HepG2 (cell line): ENCODE data around the gene NCMAP. TPM values are rescaled to one million over a fixed set of nuclear protein-coding genes. Genes with fewer than 3 reads are reported as not detected.

Source experiments
- BCL6 ChIP-seq: IDR thresholded peaks from 2 replicates; pipeline ENCODE4 v1.6.1; 2016; ENCODE audit warnings: missing genetic modification reagents, missing compliant biosample characterization
- BRD4 ChIP-seq: sonication (generic); formaldehyde crosslinking; IDR thresholded peaks from 2 replicates; pipeline ENCODE4 v1.4.0; 2020; ENCODE audit warnings: missing genetic modification reagents
- CENPX ChIP-seq: sonication (generic); formaldehyde crosslinking; IDR thresholded peaks from 2 replicates; pipeline ENCODE4 v1.9.0; 2021; ENCODE audit warnings: mild to moderate bottlenecking, missing genetic modification reagents, moderate library complexity
- DNMT3B ChIP-seq: conservative IDR thresholded peaks from 2 replicates; pipeline ENCODE4 v1.6.1; 2016; ENCODE audit warnings: missing biosample characterization, control low read depth
- GATAD2A ChIP-seq: IDR thresholded peaks from 2 replicates; pipeline ENCODE4 v1.6.1; 2016
- GPN1 ChIP-seq: sonication (generic); formaldehyde crosslinking; IDR thresholded peaks from 2 replicates; pipeline ENCODE4 v1.5.1; 2020; ENCODE audit warnings: missing genetic modification reagents, borderline replicate concordance
- HMG20A ChIP-seq: IDR thresholded peaks from 2 replicates; pipeline ENCODE4 v1.6.1; 2016; ENCODE audit warnings: borderline replicate concordance
- KLF15 ChIP-seq: sonication (generic); formaldehyde crosslinking; IDR thresholded peaks from 2 replicates; pipeline ENCODE4 v1.8.1; 2023; ENCODE audit warnings: borderline replicate concordance, mild to moderate bottlenecking, inconsistent platforms, missing genetic modification reagents, mixed read lengths
- MBNL3 ChIP-seq: fragments of 250-450 bp; sonication (Bioruptor Pico); conservative IDR thresholded peaks from 2 replicates; pipeline ENCODE4 v1.8.0; 2022; ENCODE audit warnings: mild to moderate bottlenecking, inconsistent platforms
- MIER3 ChIP-seq: IDR thresholded peaks from 2 replicates; pipeline ENCODE4 v1.6.1; 2016; ENCODE audit warnings: missing compliant biosample characterization, borderline replicate concordance
- MXD4 ChIP-seq: IDR thresholded peaks from 2 replicates; pipeline ENCODE4 v1.6.1; 2016; ENCODE audit warnings: mild to moderate bottlenecking, missing biosample characterization, missing genetic modification reagents
- NCOA2 ChIP-seq: sonication (generic); formaldehyde crosslinking; IDR thresholded peaks from 2 replicates; pipeline ENCODE4 v1.8.0; 2022; ENCODE audit warnings: inconsistent platforms
- PPARG ChIP-seq: conservative IDR thresholded peaks from 2 replicates; pipeline ENCODE4 v1.6.1; 2016; ENCODE audit warnings: missing biosample characterization, missing genetic modification reagents
- SIX4 ChIP-seq: sonication (generic); formaldehyde crosslinking; IDR thresholded peaks from 2 replicates; pipeline ENCODE4 v1.4.0; 2020; ENCODE audit warnings: missing genetic modification reagents
- TCF12 ChIP-seq, 2 experiments: fragments of 450-650 bp in 1 of 2; sonication (generic) in 1 of 2; formaldehyde crosslinking in 1 of 2; IDR thresholded peaks; 2 replicates each; pipeline versions ENCODE4 v1.6.1 to v1.8.0; 2017 to 2022; ENCODE audit warnings: antibody characterized with exemption in 1 of 2, mild to moderate bottlenecking in 1 of 2, missing genetic modification reagents in 1 of 2, moderate library complexity in 1 of 2
- ZC3H4 ChIP-seq: sonication (generic); formaldehyde crosslinking; IDR thresholded peaks from 2 replicates; pipeline ENCODE4 v1.4.0; 2020; ENCODE audit warnings: missing genetic modification reagents, borderline replicate concordance
- ZNF136 ChIP-seq: sonication (generic); formaldehyde crosslinking; IDR thresholded peaks from 2 replicates; pipeline ENCODE4 v1.8.1; 2022; ENCODE audit warnings: low read depth, mild to moderate bottlenecking, moderate library complexity, missing genetic modification reagents
- ZNF207 ChIP-seq: fragments of 450-650 bp; IDR thresholded peaks from 2 replicates; pipeline ENCODE4 v1.6.1; 2016; ENCODE audit warnings: antibody characterized with exemption, borderline replicate concordance
- ZNF484 ChIP-seq: sonication (generic); formaldehyde crosslinking; IDR thresholded peaks from 2 replicates; pipeline ENCODE4 v1.5.1; 2020; ENCODE audit warnings: mild to moderate bottlenecking, low read depth, missing genetic modification reagents, borderline replicate concordance
- ZNF558 ChIP-seq: sonication (generic); formaldehyde crosslinking; IDR thresholded peaks from 2 replicates; pipeline ENCODE4 v1.9.0; 2022; ENCODE audit warnings: mild to moderate bottlenecking, missing genetic modification reagents, borderline replicate concordance
- ZNF570 ChIP-seq: sonication (generic); formaldehyde crosslinking; IDR thresholded peaks from 2 replicates; pipeline ENCODE4 v1.4.0; 2020; ENCODE audit warnings: mild to moderate bottlenecking, missing genetic modification reagents, borderline replicate concordance
- ZNF589 ChIP-seq: sonication (generic); formaldehyde crosslinking; conservative IDR thresholded peaks from 2 replicates; pipeline ENCODE4 v1.8.0; 2022; ENCODE audit warnings: mild to moderate bottlenecking, moderate library complexity, missing genetic modification reagents
- ZNF598 ChIP-seq: sonication (generic); formaldehyde crosslinking; IDR thresholded peaks from 2 replicates; pipeline ENCODE4 v1.5.1; 2020; ENCODE audit warnings: mild to moderate bottlenecking, missing genetic modification reagents, borderline replicate concordance
- ZNF75D ChIP-seq: sonication (generic); formaldehyde crosslinking; IDR thresholded peaks from 2 replicates; pipeline ENCODE4 v1.8.1; 2023; ENCODE audit warnings: missing genetic modification reagents, mild to moderate bottlenecking, borderline replicate concordance
- polyA plus RNA-seq, 8 experiments: library from polyadenylated mRNA; depleted of rRNA in 3 of 8; stranded (reverse) in 7 of 8; unstranded in 1 of 8; fragments of >200 nt; fragmentation: Illumina TruSeq in 4 of 8; extraction: Trizol in 4 of 8; gene quantifications; 2 replicates each; pipeline versions ENCODE4 v1.2.1 to v1.2.3, GENCODE V29; 2011 to 2016; ENCODE audit warnings: low read depth in 4 of 8, missing spikeins in 1 of 8, mixed read lengths in 1 of 8; ENCODE audit not compliant: insufficient read depth in 1 of 8
- total RNA-seq, 5 experiments: library from RNA; depleted of rRNA; stranded (reverse); fragments of >200 nt; fragmentation: Illumina TruSeq; extraction: Trizol; gene quantifications; 2 replicates each; pipeline ENCODE4 v1.2.3, GENCODE V29; 2016; ENCODE audit warnings: low read depth in 1 of 5
- TF ChIP-seq, protein P1 (sequence below): IDR thresholded peaks from 2 replicates; pipeline ENCODE4 v1.6.1; 2016; ENCODE audit warnings: low read depth
- TF ChIP-seq, protein P2 (sequence below): IDR thresholded peaks from 2 replicates; pipeline ENCODE4 v1.6.1; 2012; ENCODE audit warnings: inconsistent platforms
- TF ChIP-seq, protein P3 (sequence below): sonication (generic); formaldehyde crosslinking; IDR thresholded peaks from 2 replicates; pipeline ENCODE4 v1.4.0; 2020; ENCODE audit warnings: missing genetic modification reagents
- TF ChIP-seq, protein P4 (sequence below), 2 experiments: fragments of 450-650 bp in 1 of 2; sonication (generic) in 1 of 2; formaldehyde crosslinking; IDR thresholded peaks; 2 replicates each; pipeline versions ENCODE4 v1.5.0 to v1.8.0; 2020 to 2022; ENCODE audit warnings: mild to moderate bottlenecking in 1 of 2, missing genetic modification reagents in 1 of 2

Gene NCMAP
- total and polyA plus RNA-seq, 2 of the 13 experiments (the other 11 are each of a cell fraction or from before 2014, with no cell fraction given) = 2.7 to 20.0 TPM

DNA sequence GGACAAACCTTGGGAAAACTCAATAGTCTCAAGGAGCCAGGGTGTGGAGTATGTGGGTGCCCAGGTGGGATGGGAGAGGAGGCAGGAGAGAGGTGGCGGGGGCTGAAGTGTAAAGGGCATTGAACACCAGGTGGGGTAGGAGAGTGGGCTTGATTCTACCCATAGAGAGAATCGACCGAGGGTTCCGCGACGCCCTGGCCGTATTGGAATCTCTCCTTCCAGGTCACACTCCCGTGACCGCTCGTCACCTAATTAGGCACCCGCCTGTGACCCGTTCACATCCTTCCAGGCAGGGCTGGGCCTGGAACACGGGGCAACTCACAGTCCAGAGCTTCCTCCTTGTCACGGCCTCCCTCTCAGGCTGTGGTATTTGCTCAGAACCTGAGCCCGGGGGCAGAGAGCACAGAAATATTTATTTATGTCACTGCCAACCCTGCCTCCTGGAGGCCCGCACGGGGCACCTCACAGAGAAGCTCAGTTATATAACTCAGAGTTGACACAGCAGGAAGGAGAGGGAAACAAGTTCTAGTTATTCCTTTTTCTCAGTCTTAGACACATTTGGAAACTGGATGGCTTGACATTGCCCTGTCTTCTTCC lies 12.0 kb downstream of the NCMAP start (continued):
- TF ChIP-seq, protein P1, sequence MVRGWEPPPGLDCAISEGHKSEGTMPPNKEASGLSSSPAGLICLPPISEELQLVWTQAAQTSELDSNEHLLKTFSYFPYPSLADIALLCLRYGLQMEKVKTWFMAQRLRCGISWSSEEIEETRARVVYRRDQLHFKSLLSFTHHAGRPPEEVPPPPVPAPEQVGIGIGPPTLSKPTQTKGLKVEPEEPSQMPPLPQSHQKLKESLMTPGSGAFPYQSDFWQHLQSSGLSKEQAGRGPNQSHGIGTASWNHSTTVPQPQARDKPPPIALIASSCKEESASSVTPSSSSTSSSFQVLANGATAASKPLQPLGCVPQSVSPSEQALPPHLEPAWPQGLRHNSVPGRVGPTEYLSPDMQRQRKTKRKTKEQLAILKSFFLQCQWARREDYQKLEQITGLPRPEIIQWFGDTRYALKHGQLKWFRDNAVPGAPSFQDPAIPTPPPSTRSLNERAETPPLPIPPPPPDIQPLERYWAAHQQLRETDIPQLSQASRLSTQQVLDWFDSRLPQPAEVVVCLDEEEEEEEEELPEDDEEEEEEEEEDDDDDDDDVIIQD (CRISPR knock-in tag) = peak; percentile 36; the same call in 1 of the 2 replicates
- TF ChIP-seq MBNL3 (no peak), GPN1 (CRISPR knock-in tag) (no peak), HMG20A (CRISPR knock-in tag) (peak; percentile 55; the same call in 1 of the 2 replicates), KLF15 (CRISPR knock-in tag) (no peak), BCL6 (CRISPR knock-in tag) (peak; percentile 86), ZC3H4 (CRISPR knock-in tag) (no peak), GATAD2A (CRISPR knock-in tag) (peak; percentile 95), ZNF136 (CRISPR knock-in tag) (no peak; the same call in 1 of the 2 replicates), ZNF558 (CRISPR knock-in tag) (no peak; the same call in 1 of the 2 replicates), ZNF484 (no peak), BRD4 (no peak), ZNF570 (no peak), SIX4 (CRISPR knock-in tag) (peak; percentile 76; the same call in 1 of the 2 replicates), TCF12 (IDR thresholded peaks at IDR 0.05) (no peak), TCF12 (CRISPR knock-in tag; IDR thresholded peaks at IDR 0.05) (peak; percentile 83; the same call in 1 of the 2 replicates), PPARG (CRISPR knock-in tag) (peak; percentile 85), ZNF75D (no peak), ZNF598 (peak; percentile 95; the same call in 1 of the 2 replicates), CENPX (CRISPR knock-in tag) (no peak), MIER3 (CRISPR knock-in tag) (peak; percentile 81; the same call in 1 of the 2 replicates), ZNF589 (CRISPR knock-in tag) (no peak), ZNF207 (no peak), NCOA2 (CRISPR knock-in tag) (peak; percentile 92), MXD4 (CRISPR knock-in tag) (peak; percentile 49; the same call in 1 of the 2 replicates), DNMT3B (CRISPR knock-in tag) (no peak)
- TF ChIP-seq, protein P2, sequence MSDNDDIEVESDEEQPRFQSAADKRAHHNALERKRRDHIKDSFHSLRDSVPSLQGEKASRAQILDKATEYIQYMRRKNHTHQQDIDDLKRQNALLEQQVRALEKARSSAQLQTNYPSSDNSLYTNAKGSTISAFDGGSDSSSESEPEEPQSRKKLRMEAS = peak; percentile 72
- TF ChIP-seq, protein P3, sequence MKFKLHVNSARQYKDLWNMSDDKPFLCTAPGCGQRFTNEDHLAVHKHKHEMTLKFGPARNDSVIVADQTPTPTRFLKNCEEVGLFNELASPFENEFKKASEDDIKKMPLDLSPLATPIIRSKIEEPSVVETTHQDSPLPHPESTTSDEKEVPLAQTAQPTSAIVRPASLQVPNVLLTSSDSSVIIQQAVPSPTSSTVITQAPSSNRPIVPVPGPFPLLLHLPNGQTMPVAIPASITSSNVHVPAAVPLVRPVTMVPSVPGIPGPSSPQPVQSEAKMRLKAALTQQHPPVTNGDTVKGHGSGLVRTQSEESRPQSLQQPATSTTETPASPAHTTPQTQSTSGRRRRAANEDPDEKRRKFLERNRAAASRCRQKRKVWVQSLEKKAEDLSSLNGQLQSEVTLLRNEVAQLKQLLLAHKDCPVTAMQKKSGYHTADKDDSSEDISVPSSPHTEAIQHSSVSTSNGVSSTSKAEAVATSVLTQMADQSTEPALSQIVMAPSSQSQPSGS = peak; percentile 87
- TF ChIP-seq, protein P4, sequence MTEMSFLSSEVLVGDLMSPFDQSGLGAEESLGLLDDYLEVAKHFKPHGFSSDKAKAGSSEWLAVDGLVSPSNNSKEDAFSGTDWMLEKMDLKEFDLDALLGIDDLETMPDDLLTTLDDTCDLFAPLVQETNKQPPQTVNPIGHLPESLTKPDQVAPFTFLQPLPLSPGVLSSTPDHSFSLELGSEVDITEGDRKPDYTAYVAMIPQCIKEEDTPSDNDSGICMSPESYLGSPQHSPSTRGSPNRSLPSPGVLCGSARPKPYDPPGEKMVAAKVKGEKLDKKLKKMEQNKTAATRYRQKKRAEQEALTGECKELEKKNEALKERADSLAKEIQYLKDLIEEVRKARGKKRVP (CRISPR knock-in tag; IDR thresholded peaks at IDR 0.05) = no peak
